ENCODE results near the gene POU6F2.

GRCh38 chr7:39184391-39184790 is 206.7 kb downstream of the POU6F2 start:
- no peak for TF ChIP-seq CTCF (IDR thresholded peaks at IDR 0.05)
- TF ChIP-seq POLR2AphosphoS5 (IDR thresholded peaks at IDR 0.05), result no peak
- TF ChIP-seq POLR2A (IDR thresholded peaks at IDR 0.05), result no peak

Measured in breast epithelium (tissue), 3 donors.